ENCODE data around the gene YPEL5.
A peak's percentile ranks its signal among the peaks of the same experiment; 100 is the strongest.
"Not testable (repeated sequence)": the region's sequence is repeated elsewhere in the genome, so short reads cannot be mapped to it uniquely, and the experiment has no call there.

YPEL5 gene

GRCh38 chr2:30108192-30108591 lies 38.6 kb upstream of the YPEL5 start:
- no peak overlapping the region for H3K4me3 ChIP-seq (replicated peaks; ENCODE audit: low read depth, low read length)
- TF ChIP-seq CTCF (IDR thresholded peaks at IDR 0.05; ENCODE audit: low read depth, low read length, missing control alignments), result no peak
- DNase-seq (ENCODE audit: extremely low read depth, low read depth), result no peak

GRCh38 chr2:30108851-30109250 lies 38.0 kb upstream of the YPEL5 start:
- no peak overlapping the region for H3K4me3 ChIP-seq (replicated peaks; ENCODE audit: low read depth, low read length)
- no peak for DNase-seq (ENCODE audit: extremely low read depth, low read depth)
- no peak for TF ChIP-seq CTCF (IDR thresholded peaks at IDR 0.05; ENCODE audit: low read depth, low read length, missing control alignments)

GRCh38 chr2:30109856-30110255 lies 37.0 kb upstream of the YPEL5 start:
- TF ChIP-seq CTCF (IDR thresholded peaks at IDR 0.05; ENCODE audit: low read depth, low read length, missing control alignments), result no peak
- no peak for DNase-seq (ENCODE audit: extremely low read depth, low read depth)

GRCh38 chr2:30110773-30111172 lies 36.0 kb upstream of the YPEL5 start:
- no peak for TF ChIP-seq CTCF (IDR thresholded peaks at IDR 0.05; ENCODE audit: low read depth, low read length, missing control alignments)
- DNase-seq (ENCODE audit: extremely low read depth, low read depth), result no peak

More at GRCh38 chr2:30109856-30110255, 37.0 kb upstream of the YPEL5 start:
- H3K4me3 ChIP-seq (replicated peaks; ENCODE audit: low read depth, low read length), result no peak overlapping the region

GRCh38 chr2:30111186-30111585 lies 35.6 kb upstream of the YPEL5 start:
- H3K4me3 ChIP-seq (replicated peaks; ENCODE audit: low read depth, low read length); DNase-seq (ENCODE audit: extremely low read depth, low read depth): not testable (repeated sequence)

More at GRCh38 chr2:30110773-30111172, 36.0 kb upstream of the YPEL5 start:
- H3K4me3 ChIP-seq (replicated peaks; ENCODE audit: low read depth, low read length), result no peak overlapping the region

- no peak for DNase-seq (ENCODE audit: extremely low read depth, low read depth)
- TF ChIP-seq CTCF (IDR thresholded peaks at IDR 0.05; ENCODE audit: low read depth, low read length, missing control alignments), result no peak
- no peak overlapping the region for H3K4me3 ChIP-seq (replicated peaks; ENCODE audit: low read depth, low read length)
These were observed 34.2 kb upstream of the YPEL5 start for GRCh38 chr2:30112561-30112960.

- no peak for TF ChIP-seq CTCF (IDR thresholded peaks at IDR 0.05; ENCODE audit: low read depth, low read length, missing control alignments)
- DNase-seq (ENCODE audit: extremely low read depth, low read depth), result peak; percentile 91
- H3K4me3 ChIP-seq (replicated peaks; ENCODE audit: low read depth, low read length), result no peak overlapping the region
These were observed 33.1 kb upstream of the YPEL5 start for GRCh38 chr2:30113617-30114293.
